Activated naive CD4-positive, alpha-beta T cell treated with anti-CD3 and anti-CD28 coated beads for 36 hours (primary cell): ENCODE data around the gene FOXP1. TPM values are rescaled to one million over a fixed set of nuclear protein-coding genes. Genes with fewer than 3 reads are reported as not detected.
A peak's percentile ranks its signal among the peaks of the same experiment; 100 is the strongest.

Source experiments
- CTCF ChIA-PET: fragments of 350-600 bp; sonication (Branson Sonifier 250); formaldehyde crosslinking; loops from one replicate; lab custom pipeline; 2021; ENCODE audit warnings: antibody characterized with exemption; lab: Charles Lee
- DNase-seq: peaks from one replicate; pipeline ENCODE4 v3.0.0-alpha.2; 2020
- H3K27ac Mint-ChIP-seq: one replicate; pipeline ENCODE4 v1.8.0; 2021; ENCODE audit warnings: mild to moderate bottlenecking, mixed read lengths
- H3K27me3 Mint-ChIP-seq: one replicate; pipeline ENCODE4 v1.8.0; 2021; ENCODE audit warnings: low read depth, mixed read lengths
- H3K36me3 Mint-ChIP-seq: one replicate; pipeline ENCODE4 v1.8.0; 2021; ENCODE audit warnings: low read depth, mixed read lengths
- H3K4me1 Mint-ChIP-seq: one replicate; pipeline ENCODE4 v1.8.0; 2021; ENCODE audit warnings: low read depth, mixed read lengths
- H3K4me3 Mint-ChIP-seq: one replicate; pipeline ENCODE4 v1.8.0; 2021; ENCODE audit warnings: mild to moderate bottlenecking, moderate library complexity, mixed read lengths
- H3K9me3 Mint-ChIP-seq: one replicate; pipeline ENCODE4 v1.8.0; 2021; ENCODE audit warnings: mixed read lengths
- intact Hi-C: fragments of 100-400 bp; cut with micrococcal nuclease; formaldehyde crosslinking; loops from one replicate; pipeline ENCODE4 v1.15.1; 2023
- total RNA-seq, 2 experiments: library from RNA; stranded (reverse); gene quantifications; one replicate each; pipeline ENCODE4 v1.2.3, GENCODE V29; 2021

Gene FOXP1
- total RNA-seq, 2 experiments from 2014 or later, result 95.2 to 97.4 TPM

- peaks cover 8% of the 10 kb centered on the region for H3K36me3 Mint-ChIP-seq
- CTCF ChIA-PET, result no interaction called here
- H3K4me1 Mint-ChIP-seq, result peaks cover 87% of the 10 kb centered on the region
- no peaks in the 10 kb centered on the region for H3K9me3 Mint-ChIP-seq
- DNase-seq, result no peak
- H3K27ac Mint-ChIP-seq, result peak overlapping the region; percentile 64
- intact Hi-C loops, result loop anchor here (1.0 kb wide), 1 partner anchor 10 kb away; no protein-coding TSS in a partner anchor
- no peaks in the 10 kb centered on the region for H3K27me3 Mint-ChIP-seq
- no peak overlapping the region for H3K4me3 Mint-ChIP-seq
Measured at GRCh38 chr3:71119171-71119570, 464.4 kb downstream of the FOXP1 start.

GRCh38 chr3:71118436-71118835 is 465.1 kb downstream of the FOXP1 start:
- Mint-ChIP-seq H3K4me3 (no peak overlapping the region), H3K36me3 (peaks cover 10% of the 10 kb centered on the region), H3K27ac (peak overlapping the region; percentile 89), H3K9me3 (no peaks in the 10 kb centered on the region), H3K27me3 (no peaks in the 10 kb centered on the region), H3K4me1 (peaks cover 88% of the 10 kb centered on the region)
- intact Hi-C loops, result no loop called here
- CTCF ChIA-PET, result interaction anchor here (0.6 to 0.9 kb wide), 2 partner anchors 8 to 18 kb away, joined by 3 read pairs; no protein-coding TSS in a partner anchor
- no peak for DNase-seq

- Mint-ChIP-seq H3K27ac (peak overlapping the region; percentile 89), H3K4me1 (peaks cover 88% of the 10 kb centered on the region), H3K9me3 (no peaks in the 10 kb centered on the region), H3K36me3 (peaks cover 13% of the 10 kb centered on the region), H3K27me3 (no peaks in the 10 kb centered on the region), H3K4me3 (peak overlapping the region; percentile 25)
- intact Hi-C loops, result loop anchor here (1.0 kb wide), 1 partner anchor 10 kb away; no protein-coding TSS in a partner anchor
- CTCF ChIA-PET, result interaction anchor here (0.6 to 0.9 kb wide), 2 partner anchors 8 to 17 kb away, joined by 3 read pairs; no protein-coding TSS in a partner anchor
- DNase-seq, result peak; percentile 58
Measured at GRCh38 chr3:71117572-71118247, 465.8 kb downstream of the FOXP1 start.

- intact Hi-C loops, result no loop called here
- no peak for DNase-seq
- H3K4me1 Mint-ChIP-seq, result peaks cover 89% of the 10 kb centered on the region
- H3K27me3 Mint-ChIP-seq, result no peaks in the 10 kb centered on the region
- CTCF ChIA-PET, result no interaction called here
- H3K36me3 Mint-ChIP-seq, result peaks cover 32% of the 10 kb centered on the region
- no peaks in the 10 kb centered on the region for H3K9me3 Mint-ChIP-seq
- no peak overlapping the region for H3K27ac Mint-ChIP-seq
- H3K4me3 Mint-ChIP-seq, result no peak overlapping the region
Measured at GRCh38 chr3:71114610-71115009, 468.9 kb downstream of the FOXP1 start.

- peaks cover 91% of the 10 kb centered on the region for H3K4me1 Mint-ChIP-seq
- H3K27ac Mint-ChIP-seq, result peak overlapping the region; percentile 68
- no peaks in the 10 kb centered on the region for H3K27me3 Mint-ChIP-seq
- intact Hi-C loops, result no loop called here
- DNase-seq, result no peak
- peaks cover 31% of the 10 kb centered on the region for H3K36me3 Mint-ChIP-seq
- CTCF ChIA-PET, result no interaction called here
- no peak overlapping the region for H3K4me3 Mint-ChIP-seq
- no peaks in the 10 kb centered on the region for H3K9me3 Mint-ChIP-seq
Measured at GRCh38 chr3:71112576-71112975, 471.0 kb downstream of the FOXP1 start.

- Mint-ChIP-seq H3K4me3 (no peak overlapping the region), H3K27me3 (no peaks in the 10 kb centered on the region), H3K36me3 (peaks cover 30% of the 10 kb centered on the region), H3K27ac (peak overlapping the region; percentile 68), H3K9me3 (no peaks in the 10 kb centered on the region), H3K4me1 (peaks cover 90% of the 10 kb centered on the region)
- DNase-seq, result peak; percentile 76
- intact Hi-C loops, result loop anchor here (1.0 kb wide), 1 partner anchor 25 kb away; no protein-coding TSS in a partner anchor
- CTCF ChIA-PET, result no interaction called here
Measured at GRCh38 chr3:71111784-71112440, 471.6 kb downstream of the FOXP1 start.

GRCh38 chr3:71110385-71111222 is 472.9 kb downstream of the FOXP1 start:
- Mint-ChIP-seq H3K4me1 (peaks cover 84% of the 10 kb centered on the region), H3K4me3 (no peak overlapping the region), H3K36me3 (peaks cover 30% of the 10 kb centered on the region), H3K27ac (peak overlapping the region; percentile 79), H3K27me3 (no peaks in the 10 kb centered on the region), H3K9me3 (no peaks in the 10 kb centered on the region)
- intact Hi-C loops, result loop anchor here (1.0 kb wide), 1 partner anchor 23 kb away; no protein-coding TSS in a partner anchor
- CTCF ChIA-PET, result interaction anchor here (0.9 to 1.4 kb wide), 3 partner anchors 7 to 19 kb away, joined by 3 to 4 read pairs (median 3); no protein-coding TSS in a partner anchor
- no peak for DNase-seq

- Mint-ChIP-seq H3K27me3 (no peaks in the 10 kb centered on the region), H3K4me3 (no peak overlapping the region), H3K27ac (peak overlapping the region; percentile 79), H3K36me3 (peaks cover 33% of the 10 kb centered on the region), H3K9me3 (no peaks in the 10 kb centered on the region), H3K4me1 (peaks cover 89% of the 10 kb centered on the region)
- intact Hi-C loops, result loop anchor here (1.0 kb wide), 2 partner anchors 9 to 17 kb away; no protein-coding TSS in a partner anchor
- CTCF ChIA-PET, result interaction anchor here (0.9 to 1.4 kb wide), 3 partner anchors 8 to 18 kb away, joined by 3 to 4 read pairs (median 3); no protein-coding TSS in a partner anchor
- DNase-seq, result no peak
Measured at GRCh38 chr3:71109977-71110285, 473.6 kb downstream of the FOXP1 start.

- no peak for DNase-seq
- intact Hi-C loops, result loop anchor here (1.0 kb wide), 2 partner anchors 10 to 18 kb away; no protein-coding TSS in a partner anchor
- Mint-ChIP-seq H3K4me3 (peak overlapping the region; percentile 41), H3K4me1 (peaks cover 87% of the 10 kb centered on the region), H3K27me3 (no peaks in the 10 kb centered on the region), H3K36me3 (peaks cover 33% of the 10 kb centered on the region), H3K9me3 (no peaks in the 10 kb centered on the region), H3K27ac (peak overlapping the region; percentile 79)
- CTCF ChIA-PET, result interaction anchor here (0.9 to 1.4 kb wide), 2 partner anchors 9 to 13 kb away, joined by 3 read pairs; no protein-coding TSS in a partner anchor
Measured at GRCh38 chr3:71109241-71109976, 474.1 kb downstream of the FOXP1 start.

GRCh38 chr3:71107926-71108325 is 475.6 kb downstream of the FOXP1 start:
- intact Hi-C loops, result no loop called here
- CTCF ChIA-PET, result interaction anchor here (0.9 kb wide), 1 partner anchor 17 kb away, joined by 3 read pairs; no protein-coding TSS in a partner anchor
- no peaks in the 10 kb centered on the region for H3K27me3 Mint-ChIP-seq

GRCh38 chr3:71104976-71105375 is 478.6 kb downstream of the FOXP1 start:
- CTCF ChIA-PET, result interaction anchor here (0.9 kb wide), 1 partner anchor 13 kb away, joined by 3 read pairs; no protein-coding TSS in a partner anchor
- no peak for DNase-seq
- H3K9me3 Mint-ChIP-seq, result no peaks in the 10 kb centered on the region
- no peak overlapping the region for H3K4me3 Mint-ChIP-seq
- H3K36me3 Mint-ChIP-seq, result peaks cover 9% of the 10 kb centered on the region
- intact Hi-C loops, result loop anchor here (1.0 kb wide), 1 partner anchor 9 kb away; no protein-coding TSS in a partner anchor
- H3K4me1 Mint-ChIP-seq, result peaks cover 87% of the 10 kb centered on the region
- peak overlapping the region; percentile 59 for H3K27ac Mint-ChIP-seq
- no peaks in the 10 kb centered on the region for H3K27me3 Mint-ChIP-seq

More at GRCh38 chr3:71107926-71108325, 475.6 kb downstream of the FOXP1 start:
- DNase-seq, result no peak
- no peaks in the 10 kb centered on the region for H3K9me3 Mint-ChIP-seq
- H3K27ac Mint-ChIP-seq, result peak overlapping the region; percentile 68
- no peak overlapping the region for H3K4me3 Mint-ChIP-seq
- peaks cover 28% of the 10 kb centered on the region for H3K36me3 Mint-ChIP-seq
- peaks cover 88% of the 10 kb centered on the region for H3K4me1 Mint-ChIP-seq
